ENCODE data around the gene RNF14. TPM values are rescaled to one million over a fixed set of nuclear protein-coding genes. Genes with fewer than 3 reads are reported as not detected.

Gene RNF14
- total and polyA plus RNA-seq, 9 of the 15 experiments (the other 6 are each of a cell fraction or from before 2014, with no cell fraction given): 36.3 to 140 (median 75.1) TPM

- TF ChIP-seq ATF3 (IDR thresholded peaks at IDR 0.05) (peak; percentile 78), ATF3 (CRISPR knock-in tag; conservative IDR thresholded peaks at IDR 0.05) (no peak), SMARCA4 (IDR thresholded peaks at IDR 0.05) (peak; percentile 40; the same call in 1 of the 2 replicates), SMARCE1 (IDR thresholded peaks at IDR 0.05) (0 out of 2 replicates have a peak, but pooled peaks have one; percentile 19), FOXK2 (conservative IDR thresholded peaks at IDR 0.05 in 1 of 2, IDR thresholded peaks at IDR 0.05 in 1 of 2; ENCODE audit: low read depth in 2 of 2) (peak in 1 of 2 experiments; percentile 26; a peak in 1 of 4 replicates), RCOR1 (IDR thresholded peaks at IDR 0.05; ENCODE audit: borderline replicate concordance in 1 of 2, low read depth in 2 of 2, low read length in 2 of 2) (no peak), ETV5 (CRISPR knock-in tag; IDR thresholded peaks at IDR 0.05; ENCODE audit: low read depth) (no peak), ZBTB17 (CRISPR knock-in tag; IDR thresholded peaks at IDR 0.05) (no peak), SUPT5H (IDR thresholded peaks at IDR 0.05) (no peak), GATAD2A (IDR thresholded peaks at IDR 0.05) (no peak), TFAM (CRISPR knock-in tag; conservative IDR thresholded peaks at IDR 0.05) (no peak), ARID2 (IDR thresholded peaks at IDR 0.05) (no peak), SETDB1 (IDR thresholded peaks at IDR 0.05; ENCODE audit: low read length) (no peak), SFPQ (IDR thresholded peaks at IDR 0.05; ENCODE audit: low read depth, low read length) (no peak), JUN (IDR thresholded peaks at IDR 0.05; ENCODE audit: borderline replicate concordance, low read depth, low read length) (peak; percentile 40; the same call in 1 of the 2 replicates), JUN (CRISPR knock-in tag; IDR thresholded peaks at IDR 0.05; ENCODE audit: borderline replicate concordance) (no peak), CBX1 (IDR thresholded peaks at IDR 0.05; ENCODE audit: low read depth) (no peak), ARID1B (IDR thresholded peaks at IDR 0.05) (0 out of 2 replicates have a peak, but pooled peaks have one; percentile 38), SP2 (IDR thresholded peaks at IDR 0.05; ENCODE audit: extremely low read depth, low read depth, low read length, poor library complexity, severe bottlenecking) (no peak), FOS (IDR thresholded peaks at IDR 0.05; ENCODE audit: extremely low read depth, insufficient read length) (peak; percentile 33), PPARD (CRISPR knock-in tag; IDR thresholded peaks at IDR 0.05) (no peak), BACH1 (tag; IDR thresholded peaks at IDR 0.05) (no peak), ZFX (CRISPR knock-in tag; IDR thresholded peaks at IDR 0.05) (no peak)
- TF ChIP-seq, protein P1, sequence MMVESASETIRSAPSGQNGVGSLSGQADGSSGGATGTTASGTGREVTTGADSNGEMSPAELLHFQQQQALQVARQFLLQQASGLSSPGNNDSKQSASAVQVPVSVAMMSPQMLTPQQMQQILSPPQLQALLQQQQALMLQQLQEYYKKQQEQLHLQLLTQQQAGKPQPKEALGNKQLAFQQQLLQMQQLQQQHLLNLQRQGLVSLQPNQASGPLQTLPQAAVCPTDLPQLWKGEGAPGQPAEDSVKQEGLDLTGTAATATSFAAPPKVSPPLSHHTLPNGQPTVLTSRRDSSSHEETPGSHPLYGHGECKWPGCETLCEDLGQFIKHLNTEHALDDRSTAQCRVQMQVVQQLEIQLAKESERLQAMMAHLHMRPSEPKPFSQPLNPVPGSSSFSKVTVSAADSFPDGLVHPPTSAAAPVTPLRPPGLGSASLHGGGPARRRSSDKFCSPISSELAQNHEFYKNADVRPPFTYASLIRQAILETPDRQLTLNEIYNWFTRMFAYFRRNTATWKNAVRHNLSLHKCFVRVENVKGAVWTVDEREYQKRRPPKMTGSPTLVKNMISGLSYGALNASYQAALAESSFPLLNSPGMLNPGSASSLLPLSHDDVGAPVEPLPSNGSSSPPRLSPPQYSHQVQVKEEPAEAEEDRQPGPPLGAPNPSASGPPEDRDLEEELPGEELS (CRISPR knock-in tag; IDR thresholded peaks at IDR 0.05; ENCODE audit: borderline replicate concordance): no peak
Observed at GRCh38 chr5:142015781-142016533, 47.1 kb downstream of the RNF14 start (continued).

All from K562 (cell line).